GM13976 (cell line): ENCODE results near the gene KCNIP3.

Experiments used
- DNase-seq: peaks from one replicate; pipeline ENCODE4 v3.0.0; 2012; ENCODE audit warnings: low spot score
- in situ Hi-C: fragments of 300-500 bp; cut with MboI; formaldehyde crosslinking; loops from one replicate; pipeline ENCODE4 v1.12.0; 2022; ENCODE audit warnings: low sequenced_read_pairs, mixed read lengths, inconsistent platforms; ENCODE audit not compliant: unreplicated experiment
- TF ChIP-seq, protein P1 (sequence below): IDR thresholded peaks from 2 replicates; pipeline ENCODE4 v1.5.1; 2012; ENCODE audit warnings: borderline replicate concordance, mild to moderate bottlenecking; ENCODE audit not compliant: insufficient read depth; ENCODE audit errors: extremely low read depth, missing control alignments, control extremely low read depth

Gene KCNIP3

DNA sequence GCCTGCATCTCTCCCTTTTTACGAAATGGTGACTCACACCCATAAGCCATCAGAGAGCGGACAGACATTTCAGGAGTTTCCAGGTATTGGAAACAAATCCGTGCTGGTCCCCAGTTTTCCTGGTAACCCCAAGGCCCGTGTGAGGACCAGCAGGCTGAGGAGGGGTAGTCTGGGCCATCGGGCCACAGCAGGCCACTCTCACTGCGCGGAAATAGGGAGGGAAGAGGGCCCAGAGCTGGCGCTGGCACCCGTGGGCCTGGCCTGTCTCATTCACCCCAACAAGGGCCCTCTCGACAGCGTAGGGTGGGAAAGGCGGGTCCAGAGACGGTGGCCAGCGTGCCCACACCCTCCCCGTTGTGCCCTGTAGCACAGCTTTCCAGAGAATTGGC is 91.7 kb downstream of the KCNIP3 start:
- no peak for DNase-seq
- TF ChIP-seq, protein P1, sequence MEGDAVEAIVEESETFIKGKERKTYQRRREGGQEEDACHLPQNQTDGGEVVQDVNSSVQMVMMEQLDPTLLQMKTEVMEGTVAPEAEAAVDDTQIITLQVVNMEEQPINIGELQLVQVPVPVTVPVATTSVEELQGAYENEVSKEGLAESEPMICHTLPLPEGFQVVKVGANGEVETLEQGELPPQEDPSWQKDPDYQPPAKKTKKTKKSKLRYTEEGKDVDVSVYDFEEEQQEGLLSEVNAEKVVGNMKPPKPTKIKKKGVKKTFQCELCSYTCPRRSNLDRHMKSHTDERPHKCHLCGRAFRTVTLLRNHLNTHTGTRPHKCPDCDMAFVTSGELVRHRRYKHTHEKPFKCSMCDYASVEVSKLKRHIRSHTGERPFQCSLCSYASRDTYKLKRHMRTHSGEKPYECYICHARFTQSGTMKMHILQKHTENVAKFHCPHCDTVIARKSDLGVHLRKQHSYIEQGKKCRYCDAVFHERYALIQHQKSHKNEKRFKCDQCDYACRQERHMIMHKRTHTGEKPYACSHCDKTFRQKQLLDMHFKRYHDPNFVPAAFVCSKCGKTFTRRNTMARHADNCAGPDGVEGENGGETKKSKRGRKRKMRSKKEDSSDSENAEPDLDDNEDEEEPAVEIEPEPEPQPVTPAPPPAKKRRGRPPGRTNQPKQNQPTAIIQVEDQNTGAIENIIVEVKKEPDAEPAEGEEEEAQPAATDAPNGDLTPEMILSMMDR, result no peak
- in situ Hi-C loops, result no loop called here

DNA sequence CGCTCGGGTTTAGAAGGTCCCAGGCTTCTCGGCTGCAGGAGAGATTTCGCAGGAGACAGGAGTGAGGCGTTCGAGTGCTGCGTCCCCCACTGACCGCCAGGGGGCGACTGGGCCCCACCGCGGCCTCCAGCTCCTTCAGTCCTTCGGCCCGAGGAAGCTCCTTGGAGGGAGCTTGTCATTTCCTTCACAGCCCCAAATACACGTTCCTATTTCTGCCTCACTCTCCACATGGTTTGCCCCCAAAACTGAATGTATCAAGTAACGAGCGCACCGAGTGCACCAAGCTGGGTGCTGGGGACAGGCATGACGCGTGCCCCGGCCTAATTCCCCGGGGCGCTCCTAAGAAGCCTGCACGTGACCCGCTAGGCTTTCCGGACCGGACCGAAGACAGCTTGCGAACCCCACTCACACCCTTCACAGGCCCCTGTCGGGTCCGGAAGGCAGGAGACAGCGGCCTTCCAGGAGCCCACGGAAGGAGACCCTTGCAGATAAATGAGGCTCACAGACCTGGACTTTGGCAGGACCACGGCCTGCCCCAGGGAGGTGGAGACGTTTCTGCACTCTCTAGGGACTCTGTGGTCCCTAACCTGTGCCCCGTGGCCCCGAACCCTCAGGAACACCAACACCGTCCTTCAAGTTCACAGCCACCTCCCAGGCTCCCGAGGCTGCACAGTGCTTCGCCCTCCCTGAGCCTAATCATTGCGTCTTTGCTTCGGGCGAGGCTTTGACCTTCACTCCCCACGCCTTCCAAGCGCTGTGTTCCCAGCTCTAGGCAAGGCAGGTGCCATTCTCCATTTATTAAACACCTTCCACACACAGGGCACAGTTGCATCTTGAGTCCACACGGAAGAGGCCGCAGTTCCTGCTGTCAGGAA is 92.3 kb downstream of the KCNIP3 start:
- in situ Hi-C loops, result no loop called here
- DNase-seq, result peak; percentile 90
- TF ChIP-seq, protein P1, result peak; percentile 90

DNA sequence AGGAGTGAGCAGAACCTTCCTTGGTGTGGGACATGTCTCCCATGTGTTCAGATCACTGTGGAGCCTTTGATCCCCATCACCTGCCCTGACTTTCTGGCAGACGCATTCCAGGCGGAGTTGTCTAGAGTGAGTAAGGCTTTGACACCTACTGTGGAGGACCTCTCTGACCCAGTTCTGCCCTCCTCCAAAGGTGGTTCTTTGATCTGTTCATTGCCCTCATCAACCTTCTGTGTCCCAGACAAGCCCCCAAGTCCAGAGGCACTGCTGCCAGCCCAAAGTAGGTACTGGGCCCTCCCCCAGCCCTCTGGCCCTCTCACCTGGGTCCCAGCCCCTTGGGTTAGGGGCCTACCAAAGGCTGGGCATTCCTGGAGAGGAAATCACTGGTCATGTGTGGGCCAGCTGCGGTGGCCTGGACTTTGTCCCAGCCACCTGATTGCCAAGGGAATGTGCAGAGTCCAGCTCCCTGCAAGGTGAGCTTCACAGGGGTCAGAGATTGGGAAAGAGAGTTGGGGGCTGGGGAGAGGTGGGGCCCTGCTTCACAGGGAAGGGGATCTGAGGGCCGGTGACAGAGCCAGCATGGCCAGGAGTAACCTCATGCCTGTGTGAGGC is 93.2 kb downstream of the KCNIP3 start:
- in situ Hi-C loops, result no loop called here
- TF ChIP-seq, protein P1, result no peak
- DNase-seq, result no peak

DNA sequence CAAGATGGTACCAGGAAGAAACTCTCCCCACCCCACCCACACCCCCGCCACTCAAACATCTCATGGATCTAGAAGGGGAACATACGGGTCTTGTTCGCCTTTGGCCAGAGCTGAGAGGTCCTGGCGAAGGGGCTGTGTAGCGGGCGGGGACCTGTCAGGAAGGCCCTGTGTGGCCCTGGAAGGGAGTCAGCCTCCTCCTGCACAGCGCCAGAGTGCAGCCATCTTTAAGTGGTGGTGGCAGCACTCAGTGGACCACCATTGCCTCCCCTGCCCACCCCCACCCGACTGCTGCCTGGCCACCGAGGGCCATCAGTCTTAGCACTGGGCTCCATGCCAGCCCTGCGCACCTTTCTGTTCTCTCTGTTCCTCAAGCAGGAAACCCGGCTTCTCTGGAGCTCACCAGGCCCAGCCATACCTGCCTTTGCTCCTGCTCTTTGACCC is 93.8 kb downstream of the KCNIP3 start:
- in situ Hi-C loops, result no loop called here
- DNase-seq, result no peak
- TF ChIP-seq, protein P1, result no peak

DNA sequence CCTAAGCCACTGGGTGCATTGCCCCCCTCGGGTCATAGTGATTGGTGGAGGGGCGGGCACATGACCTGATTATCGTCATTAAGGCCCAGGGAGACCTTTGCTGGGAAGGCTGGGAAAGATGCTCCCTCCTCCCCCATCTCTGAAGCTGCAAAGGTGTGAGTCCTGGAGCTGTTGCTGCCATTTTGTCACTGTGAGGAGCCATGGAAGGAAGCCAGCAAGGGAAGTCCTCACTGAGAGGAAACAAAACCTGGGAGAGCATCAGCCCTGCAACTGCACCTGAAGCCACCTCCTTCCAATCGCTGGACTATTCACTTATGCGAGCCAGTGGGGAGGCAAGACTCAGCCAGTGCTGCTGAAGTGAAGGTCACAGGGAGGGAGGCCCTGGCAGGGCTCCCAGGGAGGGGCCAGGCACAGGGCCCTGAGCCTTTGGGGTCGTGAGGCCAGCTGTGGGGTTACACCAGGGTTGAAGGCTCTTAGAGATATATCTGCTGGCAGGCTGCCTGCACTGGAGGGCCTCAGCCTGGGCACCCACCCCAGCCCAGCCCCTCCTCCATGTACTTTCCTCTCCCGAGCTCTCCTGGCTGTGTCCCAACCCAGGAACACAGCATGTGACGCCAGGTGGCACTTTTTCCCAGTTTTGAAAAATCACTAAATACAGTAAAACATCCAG is 94.6 kb downstream of the KCNIP3 start:
- TF ChIP-seq, protein P1, result no peak

DNA sequence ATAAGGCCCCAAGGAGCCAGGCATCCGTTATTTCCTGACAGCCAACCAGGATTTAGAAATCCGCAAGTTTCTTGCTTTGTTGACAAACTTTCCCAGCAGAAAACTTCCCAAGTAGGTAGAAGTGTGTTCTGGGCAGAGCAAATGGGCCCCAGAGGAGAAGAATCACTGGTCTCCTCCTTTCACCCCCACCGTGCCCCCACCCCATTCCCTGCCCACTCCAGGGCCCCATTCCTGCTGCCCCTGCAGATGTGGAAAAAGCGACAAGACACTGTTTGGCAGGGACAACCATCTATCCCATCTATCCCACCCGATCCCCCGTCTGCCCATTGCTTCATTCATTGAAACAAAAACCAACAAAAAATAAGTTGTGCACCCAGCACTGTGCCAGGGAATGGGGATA is 95.2 kb downstream of the KCNIP3 start:
- in situ Hi-C loops, result no loop called here
- no peak for DNase-seq
- TF ChIP-seq, protein P1, result no peak

More for the DNA sequence above, 94.6 kb downstream of the KCNIP3 start:
- no peak for DNase-seq
- in situ Hi-C loops, result no loop called here
